PC-9 (cell line): ENCODE data around the gene GPBAR1.

Experiments used
- CTCF ChIP-seq: fragments of 200-600 bp; sonication (generic); conservative IDR thresholded peaks from 2 replicates; pipeline ENCODE4 v1.6.1; 2017; ENCODE audit warnings: mixed run types, antibody characterized with exemption, mild to moderate bottlenecking, moderate library complexity
- EZH2 ChIP-seq: fragments of 200-600 bp; sonication (generic); IDR thresholded peaks from 2 replicates; pipeline ENCODE4 v1.8.0; 2017; ENCODE audit warnings: antibody characterized with exemption, low read depth

GRCh38 chr2:218281449-218281848, 20.6 kb downstream of the GPBAR1 start:
- no peak for TF ChIP-seq CTCF
- TF ChIP-seq EZH2, result no peak
